HG02588 (cell line): ENCODE data around the gene IQUB.
"Not testable (repeated sequence)": the region's sequence is repeated elsewhere in the genome, so short reads cannot be mapped to it uniquely, and the experiment has no call there.

Source experiments
- ATAC-seq: cut with Tn5 transposase; IDR thresholded peaks from one replicate; pipeline ENCODE4 v1.9.1; 2021; ENCODE audit warnings: mild to moderate bottlenecking, moderate library complexity; ENCODE audit not compliant: unreplicated experiment

Gene IQUB

GRCh38 chr7:123548406-123548805 lies 14.0 kb upstream of the IQUB start:
- no peak for ATAC-seq

- ATAC-seq: no peak
Measured at GRCh38 chr7:123539871-123540270, 5.5 kb upstream of the IQUB start.

GRCh38 chr7:123538897-123539296 lies 4.5 kb upstream of the IQUB start:
- no peak for ATAC-seq

GRCh38 chr7:123538189-123538714 lies 3.9 kb upstream of the IQUB start:
- no peak for ATAC-seq

GRCh38 chr7:123537026-123537642 lies 2.7 kb upstream of the IQUB start:
- no peak for ATAC-seq

- ATAC-seq: no peak
Measured at GRCh38 chr7:123535517-123535916, 1.1 kb upstream of the IQUB start.

- ATAC-seq: peak; percentile 6
Measured at GRCh38 chr7:123533929-123534382, 439 bp downstream of the IQUB start.

- ATAC-seq: no peak
Measured at GRCh38 chr7:123533553-123533917, 860 bp downstream of the IQUB start.

- peak; percentile 26 for ATAC-seq
Measured at GRCh38 chr7:123532788-123533552, 1.4 kb downstream of the IQUB start.

GRCh38 chr7:123532343-123532742 lies 2.1 kb downstream of the IQUB start:
- peak; percentile 1 for ATAC-seq

- ATAC-seq: not testable (repeated sequence)
Measured at GRCh38 chr7:123530035-123530591, 4.3 kb downstream of the IQUB start.

- ATAC-seq: no peak
Measured at GRCh38 chr7:123528265-123528664, 6.1 kb downstream of the IQUB start.

GRCh38 chr7:123527712-123528225 lies 6.6 kb downstream of the IQUB start:
- not testable (repeated sequence) for ATAC-seq

- not testable (repeated sequence) for ATAC-seq
Measured at GRCh38 chr7:123526533-123526932, 7.9 kb downstream of the IQUB start.

- ATAC-seq: no peak
Measured at GRCh38 chr7:123522066-123522465, 12.3 kb downstream of the IQUB start.

GRCh38 chr7:123505221-123505620 lies 29.2 kb downstream of the IQUB start:
- ATAC-seq: no peak

GRCh38 chr7:123502201-123502600 lies 32.2 kb downstream of the IQUB start:
- no peak for ATAC-seq

GRCh38 chr7:123500878-123501489 lies 33.4 kb downstream of the IQUB start:
- no peak for ATAC-seq

GRCh38 chr7:123499211-123499970 lies 35.0 kb downstream of the IQUB start:
- no peak for ATAC-seq

- ATAC-seq: no peak
Measured at GRCh38 chr7:123498601-123499000, 35.8 kb downstream of the IQUB start.

- ATAC-seq: no peak
Measured at GRCh38 chr7:123498031-123498430, 36.4 kb downstream of the IQUB start.
